ENCODE data around the gene GRIN1. TPM values are rescaled to one million over a fixed set of nuclear protein-coding genes. Genes with fewer than 3 reads are reported as not detected.

Gene GRIN1
- total and polyA plus RNA-seq, 2 of the 8 experiments (the other 6 are each of a cell fraction or from before 2014, with no cell fraction given), result 0.48 to 2.1 TPM

- TF ChIP-seq E2F6 (IDR thresholded peaks at IDR 0.05), result no peak
These were observed 26.2 kb upstream of the GRIN1 start (continued) for GRCh38 chr9:137112564-137113384.

Data from H1 (cell line).